WTC11 (cell line): Measurements from ENCODE around the gene IER2. TPM values are rescaled to one million over a fixed set of nuclear protein-coding genes. Genes with fewer than 3 reads are reported as not detected.

Source experiments
- ATAC-seq: fragments of 200-7000 bp; cut with Tn5 transposase; 2 replicates; pipeline ENCODE4 v1.10.0; 2021; ENCODE audit warnings: mild to moderate bottlenecking, moderate library complexity
- CTCF ChIA-PET: fragments of 300-600 bp; sonication (Branson Sonifier 250); formaldehyde crosslinking; loops from one replicate; lab custom pipeline; 2021; ENCODE audit warnings: antibody characterized with exemption; lab: Charles Lee
- POLR2A ChIA-PET: fragments of 350-600 bp; sonication (Branson Sonifier 250); formaldehyde crosslinking; loops from one replicate; lab custom pipeline; 2021; ENCODE audit warnings: antibody characterized with exemption; lab: Charles Lee
- DNase-seq: peaks from one replicate; pipeline ENCODE4 v3.0.0; 2021; ENCODE audit warnings: low spot score
- H3K27ac Mint-ChIP-seq: 2 replicates; pipeline ENCODE4 v1.8.0; 2021; ENCODE audit warnings: mixed read lengths
- H3K27me3 Mint-ChIP-seq: 2 replicates; pipeline ENCODE4 v1.8.0; 2021; ENCODE audit warnings: low read depth, mild to moderate bottlenecking, moderate library complexity, mixed read lengths
- H3K36me3 Mint-ChIP-seq: 2 replicates; pipeline ENCODE4 v1.8.0; 2021; ENCODE audit warnings: mixed read lengths
- H3K4me1 Mint-ChIP-seq: 2 replicates; pipeline ENCODE4 v1.8.0; 2022; ENCODE audit warnings: mixed read lengths
- H3K4me3 Mint-ChIP-seq: 2 replicates; pipeline ENCODE4 v1.8.0; 2021; ENCODE audit warnings: mild to moderate bottlenecking, moderate library complexity, mixed read lengths
- H3K9me3 Mint-ChIP-seq: 2 replicates; pipeline ENCODE4 v1.8.0; 2021; ENCODE audit warnings: mixed read lengths
- CBFB ChIP-seq: sonication (generic); formaldehyde crosslinking; IDR thresholded peaks from 2 replicates; pipeline ENCODE4 v1.8.1; 2022; ENCODE audit warnings: mild to moderate bottlenecking, low read depth, missing genetic modification reagents
- CDX4 ChIP-seq: fragments of 250-450 bp; sonication (Bioruptor Pico); IDR thresholded peaks from 2 replicates; pipeline ENCODE4 v1.9.0; 2021; ENCODE audit warnings: moderate library complexity, mild to moderate bottlenecking, inconsistent platforms, borderline replicate concordance
- CREB1 ChIP-seq: sonication (generic); formaldehyde crosslinking; IDR thresholded peaks from 2 replicates; pipeline ENCODE4 v1.8.0; 2023; ENCODE audit warnings: mild to moderate bottlenecking, missing genetic modification reagents
- CTCF ChIP-seq: fragments of 200-600 bp; IDR thresholded peaks from 2 replicates; pipeline ENCODE4 v1.8.0; 2022; ENCODE audit warnings: antibody characterized with exemption
- EMX1 ChIP-seq: fragments of 250-450 bp; sonication (Bioruptor Pico); IDR thresholded peaks from 2 replicates; pipeline ENCODE4 v1.8.0; 2021; ENCODE audit warnings: mild to moderate bottlenecking
- ETV6 ChIP-seq: sonication (generic); formaldehyde crosslinking; IDR thresholded peaks from 2 replicates; pipeline ENCODE4 v1.8.1; 2022; ENCODE audit warnings: mild to moderate bottlenecking, missing genetic modification reagents
- FOXJ3 ChIP-seq: sonication (generic); formaldehyde crosslinking; IDR thresholded peaks from 2 replicates; pipeline ENCODE4 v1.9.0; 2021; ENCODE audit warnings: missing genetic modification reagents, mild to moderate bottlenecking, borderline replicate concordance
- FOXP4 ChIP-seq: sonication (generic); formaldehyde crosslinking; IDR thresholded peaks from 2 replicates; pipeline ENCODE4 v1.8.0; 2022; ENCODE audit warnings: mild to moderate bottlenecking, missing genetic modification reagents
- GRHL2 ChIP-seq: fragments of 250-450 bp; sonication (Bioruptor Pico); IDR thresholded peaks from 2 replicates; pipeline ENCODE4 v1.8.0; 2022; ENCODE audit warnings: mild to moderate bottlenecking, moderate library complexity; ENCODE audit not compliant: insufficient replicate concordance, severe bottlenecking
- IRF2 ChIP-seq: sonication (generic); formaldehyde crosslinking; IDR thresholded peaks from 2 replicates; pipeline ENCODE4 v1.8.0; 2022; ENCODE audit warnings: low read depth, missing genetic modification reagents, borderline replicate concordance
- JAZF1 ChIP-seq: fragments of 250-450 bp; sonication (Bioruptor Pico); IDR thresholded peaks from 2 replicates; pipeline ENCODE4 v1.9.0; 2021; ENCODE audit warnings: moderate library complexity, mild to moderate bottlenecking, inconsistent platforms
- KAT7 ChIP-seq: sonication (generic); formaldehyde crosslinking; IDR thresholded peaks from 2 replicates; pipeline ENCODE4 v1.8.1; 2023; ENCODE audit warnings: missing genetic modification reagents, mild to moderate bottlenecking, borderline replicate concordance
- NFATC4 ChIP-seq: fragments of 250-450 bp; sonication (Bioruptor Pico); IDR thresholded peaks from 2 replicates; pipeline ENCODE4 v1.9.0; 2021; ENCODE audit warnings: mild to moderate bottlenecking
- NFE2L1 ChIP-seq: sonication (generic); formaldehyde crosslinking; IDR thresholded peaks from 2 replicates; pipeline ENCODE4 v1.8.1; 2023; ENCODE audit warnings: missing genetic modification reagents
- PRDM15 ChIP-seq: sonication (generic); formaldehyde crosslinking; IDR thresholded peaks from 2 replicates; pipeline ENCODE4 v1.8.0; 2022; ENCODE audit warnings: missing genetic modification reagents
- TP53 ChIP-seq: sonication (generic); formaldehyde crosslinking; IDR thresholded peaks from 2 replicates; pipeline ENCODE4 v1.8.1; 2023; ENCODE audit warnings: mild to moderate bottlenecking, missing genetic modification reagents
- ZNF138 ChIP-seq: sonication (generic); formaldehyde crosslinking; conservative IDR thresholded peaks from 2 replicates; pipeline ENCODE4 v1.8.1; 2022; ENCODE audit warnings: mild to moderate bottlenecking, moderate library complexity, missing genetic modification reagents
- ZNF416 ChIP-seq: fragments of 250-450 bp; sonication (Bioruptor Pico); IDR thresholded peaks from 2 replicates; pipeline ENCODE4 v1.9.0; 2021; ENCODE audit warnings: mild to moderate bottlenecking, inconsistent platforms
- ZNF425 ChIP-seq: fragments of 250-450 bp; sonication (Bioruptor Pico); conservative IDR thresholded peaks from 2 replicates; pipeline ENCODE4 v1.9.0; 2021; ENCODE audit warnings: mild to moderate bottlenecking
- ZNF671 ChIP-seq: fragments of 250-450 bp; sonication (Bioruptor Pico); IDR thresholded peaks from 2 replicates; pipeline ENCODE4 v1.8.0; 2021; ENCODE audit warnings: mild to moderate bottlenecking
- total RNA-seq: library from RNA; stranded (reverse); gene quantifications from 3 replicates; pipeline ENCODE4 v1.2.3, GENCODE V29; 2021

Gene IER2
- total RNA-seq, 1 experiment from 2014 or later: 138 TPM

- TF ChIP-seq NFATC4 (CRISPR knock-in tag) (no peak), GRHL2 (no peak)
Observed at GRCh38 chr19:13190781-13191540, 40.8 kb downstream of the IER2 start (continued).

GRCh38 chr19:13195678-13196077 lies 45.5 kb downstream of the IER2 start:
- ATAC-seq: peak; percentile 97
- Mint-ChIP-seq H3K27me3 (no peaks in the 10 kb centered on the region), H3K27ac (no peak overlapping the region), H3K4me1 (no peaks in the 10 kb centered on the region)
- CTCF ChIA-PET: interaction anchor here (0.6 to 4.0 kb wide), 73 partner anchors 9 to 536 kb away, joined by 3 to 86 read pairs (median 6); partner anchors contain the start of genes IER2, NACC1 and STX10
- TF ChIP-seq ETV6 (CRISPR knock-in tag) (no peak), TP53 (CRISPR knock-in tag) (no peak), ZNF416 (no peak), CTCF (peak; percentile 71)
- TF ChIP-seq, all 79 proteins: peak for 1
- no peak overlapping the region for H3K4me3 Mint-ChIP-seq
- no peaks in the 10 kb centered on the region for H3K36me3 Mint-ChIP-seq
- peak; percentile 87 for DNase-seq
- POLR2A ChIA-PET: interaction anchor here (0.8 to 2.2 kb wide), 9 partner anchors 28 to 51 kb away, joined by 3 to 18 read pairs (median 8); no protein-coding TSS in a partner anchor
- no peaks in the 10 kb centered on the region for H3K9me3 Mint-ChIP-seq

- Mint-ChIP-seq H3K9me3 (no peaks in the 10 kb centered on the region), H3K4me3 (no peak overlapping the region), H3K36me3 (no peaks in the 10 kb centered on the region), H3K27ac (no peak overlapping the region), H3K4me1 (no peaks in the 10 kb centered on the region), H3K27me3 (no peaks in the 10 kb centered on the region)
- DNase-seq (no peak), ATAC-seq (no peak)
- ChIA-PET CTCF (interaction anchor here (1.1 to 1.5 kb wide), 2 partner anchors 43 to 49 kb away, joined by 3 read pairs; no protein-coding TSS in a partner anchor), POLR2A (no interaction called here)
- TF ChIP-seq ZNF138 (no peak), PRDM15 (no peak), CBFB (CRISPR knock-in tag) (no peak), CREB1 (CRISPR knock-in tag) (no peak), NFE2L1 (CRISPR knock-in tag) (no peak), JAZF1 (CRISPR knock-in tag) (no peak), TP53 (CRISPR knock-in tag) (no peak), KAT7 (CRISPR knock-in tag) (no peak), ZNF425 (CRISPR knock-in tag) (no peak), ZNF671 (CRISPR knock-in tag) (no peak), FOXJ3 (no peak), IRF2 (CRISPR knock-in tag) (no peak), CDX4 (CRISPR knock-in tag) (no peak), CTCF (no peak), FOXP4 (CRISPR knock-in tag) (no peak), EMX1 (CRISPR knock-in tag) (no peak), GRHL2 (no peak)
Observed at GRCh38 chr19:13198634-13199033, 48.4 kb downstream of the IER2 start.
